Right lobe of liver (tissue), 4 donors: Measurements from ENCODE around the gene OTOP2.

Experiments used
- CTCF ChIP-seq, 4 donors: fragments of 200-600 bp in 3 of 4; fragments of 450-650 bp in 1 of 4; IDR thresholded peaks; one replicate each; pipeline versions ENCODE4 v1.5.1 to v1.8.0; 2016 to 2022; ENCODE audit warnings: antibody characterized with exemption in 4 of 4, mild to moderate bottlenecking in 2 of 4
- POLR2A ChIP-seq: fragments of 450-650 bp; IDR thresholded peaks from one replicate; pipeline ENCODE4 v1.6.1; 2017; ENCODE audit warnings: antibody characterized with exemption, mild to moderate bottlenecking
- donor health status: DM: no; HTN: no; CAD: no.
- donor health status: DM: no; HTN: no; CAD: no.
- donor health status: DM: no; HTN: yes; CAD: no.

GRCh38 chr17:74941128-74941725, 17.2 kb downstream of the OTOP2 start:
- no peak for TF ChIP-seq CTCF (IDR thresholded peaks at IDR 0.05)
- no peak for TF ChIP-seq POLR2A
